ENCODE data around the gene ELF1. TPM values are rescaled to one million over a fixed set of nuclear protein-coding genes. Genes with fewer than 3 reads are reported as not detected.

The ELF1 gene
- total and polyA plus RNA-seq, 7 donors, result 7.3 to 28.6 (median 22.4) TPM

DNA sequence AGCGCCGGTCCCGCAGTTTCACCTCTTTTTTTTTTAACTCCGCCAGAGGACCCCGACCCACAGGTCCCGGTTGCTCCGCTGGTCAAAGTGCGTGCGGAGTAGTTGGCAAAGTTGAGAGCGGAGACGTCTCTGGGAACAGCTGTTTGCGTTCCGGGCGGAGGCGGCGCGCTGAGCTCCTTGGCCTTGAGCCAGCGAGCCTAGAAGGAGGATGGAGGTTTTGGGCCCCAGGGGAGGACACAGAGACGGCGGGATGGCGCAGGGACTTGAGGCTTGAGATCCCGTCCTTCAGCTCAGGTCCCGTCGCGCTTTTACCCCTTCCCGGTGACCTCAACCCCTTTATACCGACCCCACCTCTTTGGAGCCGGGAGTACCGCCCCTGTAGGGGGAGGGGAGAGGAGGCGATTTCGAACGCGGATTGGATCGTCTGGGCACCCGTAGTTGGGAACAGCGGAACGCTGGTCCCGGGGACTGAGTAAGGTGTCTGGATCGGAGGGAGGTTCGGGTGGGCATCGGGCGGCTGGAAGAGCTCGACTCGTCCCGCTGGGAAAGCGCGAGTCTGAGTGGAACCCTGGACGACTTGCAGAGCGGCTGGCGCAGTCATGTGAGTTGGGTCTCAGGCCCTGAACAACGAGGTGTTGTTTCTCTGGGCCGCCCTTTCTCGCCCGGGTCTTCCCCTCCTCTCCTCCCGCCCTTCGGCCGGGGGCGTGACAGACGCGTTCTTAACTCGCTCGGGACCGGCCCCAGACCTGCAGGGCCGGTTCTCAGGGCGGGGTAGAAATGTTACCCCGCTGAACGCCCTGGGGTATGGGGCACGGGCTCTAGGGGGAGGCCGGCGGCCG is 42.2 kb upstream of the ELF1 start, which contains the start of gene WBP4:
Gene WBP4 (plus strand): TSS at position 435 of the 839 bp plus-strand sequence. CDS start 165 bp downstream, at position 600.
- peak within 1 kb of the TSS; percentile 88 for H3K4me3 ChIP-seq
- intact Hi-C loops (cut with DNase I), result loop anchor here (5.0 to 10.0 kb wide), 4 partner anchors 71 to 286 kb away; partner anchors contain the start of genes KBTBD6 (in 2 of the 2), KBTBD7 (in 1 of the 2) and MRPS31 (in 1 of the 2)
- TF ChIP-seq, protein P1, sequence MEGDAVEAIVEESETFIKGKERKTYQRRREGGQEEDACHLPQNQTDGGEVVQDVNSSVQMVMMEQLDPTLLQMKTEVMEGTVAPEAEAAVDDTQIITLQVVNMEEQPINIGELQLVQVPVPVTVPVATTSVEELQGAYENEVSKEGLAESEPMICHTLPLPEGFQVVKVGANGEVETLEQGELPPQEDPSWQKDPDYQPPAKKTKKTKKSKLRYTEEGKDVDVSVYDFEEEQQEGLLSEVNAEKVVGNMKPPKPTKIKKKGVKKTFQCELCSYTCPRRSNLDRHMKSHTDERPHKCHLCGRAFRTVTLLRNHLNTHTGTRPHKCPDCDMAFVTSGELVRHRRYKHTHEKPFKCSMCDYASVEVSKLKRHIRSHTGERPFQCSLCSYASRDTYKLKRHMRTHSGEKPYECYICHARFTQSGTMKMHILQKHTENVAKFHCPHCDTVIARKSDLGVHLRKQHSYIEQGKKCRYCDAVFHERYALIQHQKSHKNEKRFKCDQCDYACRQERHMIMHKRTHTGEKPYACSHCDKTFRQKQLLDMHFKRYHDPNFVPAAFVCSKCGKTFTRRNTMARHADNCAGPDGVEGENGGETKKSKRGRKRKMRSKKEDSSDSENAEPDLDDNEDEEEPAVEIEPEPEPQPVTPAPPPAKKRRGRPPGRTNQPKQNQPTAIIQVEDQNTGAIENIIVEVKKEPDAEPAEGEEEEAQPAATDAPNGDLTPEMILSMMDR (IDR thresholded peaks at IDR 0.05), result no peak
- 0 to 1% (median 0%) methylated on average over 65 to 71 of the region's 71 CpGs for WGBS, 3 donors
- H3K27ac ChIP-seq, result peak within 1 kb of the TSS; percentile 98
- H3K36me3 ChIP-seq (ENCODE audit: insufficient read depth in 1 of 2, low read depth in 1 of 2), result peaks cover 0 to 25% of the 10 kb centered on the region in 2 donors
- H3K9me3 ChIP-seq, result no peaks in the 10 kb centered on the region
- no peaks in the 10 kb centered on the region for H3K27me3 ChIP-seq (ENCODE audit: insufficient read depth in 3 of 3, low read length in 2 of 3)
- ATAC-seq (peak; percentile 81 to 85 (median 84)), DNase-seq (peak; percentile 95 to 97)
- peaks cover 64% of the 10 kb centered on the region for H3K4me1 ChIP-seq

DNA sequence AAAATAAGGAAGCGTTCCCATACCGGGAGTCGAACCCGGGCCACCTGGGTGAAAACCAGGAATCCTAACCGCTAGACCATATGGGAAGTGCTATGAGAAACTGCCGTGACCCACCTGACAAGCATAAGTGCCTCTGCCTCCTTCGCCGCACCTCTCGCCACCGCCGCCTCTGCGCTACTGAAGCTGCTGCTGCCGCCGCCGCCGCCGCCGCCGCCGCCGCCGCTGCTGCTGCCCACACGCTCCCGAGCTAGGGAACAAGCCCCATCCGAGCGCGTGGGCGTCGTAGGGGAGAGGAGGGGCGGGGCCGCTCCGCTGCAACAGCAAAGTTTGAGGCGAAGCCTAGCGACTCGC is 41.6 kb upstream of the ELF1 start:
- ATAC-seq (peak; percentile 56 to 68 (median 62)), DNase-seq (peak; percentile 86 to 90)
- Histone ChIP-seq H3K4me1 (peaks cover 67% of the 10 kb centered on the region), H3K9me3 (no peaks in the 10 kb centered on the region), H3K4me3 (peak overlapping the region; percentile 88), H3K27ac (peak overlapping the region; percentile 98), H3K36me3 (ENCODE audit: insufficient read depth in 1 of 2, low read depth in 1 of 2) (peaks cover 0 to 19% of the 10 kb centered on the region in 2 donors), H3K27me3 (ENCODE audit: insufficient read depth in 3 of 3, low read length in 2 of 3) (no peaks in the 10 kb centered on the region)
- intact Hi-C loops (cut with DNase I), result loop anchor here (5.0 to 10.0 kb wide), 4 partner anchors 72 to 286 kb away; partner anchors contain the start of genes KBTBD6 (in 2 of the 2), KBTBD7 (in 1 of the 2) and MRPS31 (in 1 of the 2)
- WGBS, 3 donors, result 0 to 1% (median 0%) methylated on average over 27 to 35 of the region's 35 CpGs
- TF ChIP-seq, protein P1 (IDR thresholded peaks at IDR 0.05), result no peak

DNA sequence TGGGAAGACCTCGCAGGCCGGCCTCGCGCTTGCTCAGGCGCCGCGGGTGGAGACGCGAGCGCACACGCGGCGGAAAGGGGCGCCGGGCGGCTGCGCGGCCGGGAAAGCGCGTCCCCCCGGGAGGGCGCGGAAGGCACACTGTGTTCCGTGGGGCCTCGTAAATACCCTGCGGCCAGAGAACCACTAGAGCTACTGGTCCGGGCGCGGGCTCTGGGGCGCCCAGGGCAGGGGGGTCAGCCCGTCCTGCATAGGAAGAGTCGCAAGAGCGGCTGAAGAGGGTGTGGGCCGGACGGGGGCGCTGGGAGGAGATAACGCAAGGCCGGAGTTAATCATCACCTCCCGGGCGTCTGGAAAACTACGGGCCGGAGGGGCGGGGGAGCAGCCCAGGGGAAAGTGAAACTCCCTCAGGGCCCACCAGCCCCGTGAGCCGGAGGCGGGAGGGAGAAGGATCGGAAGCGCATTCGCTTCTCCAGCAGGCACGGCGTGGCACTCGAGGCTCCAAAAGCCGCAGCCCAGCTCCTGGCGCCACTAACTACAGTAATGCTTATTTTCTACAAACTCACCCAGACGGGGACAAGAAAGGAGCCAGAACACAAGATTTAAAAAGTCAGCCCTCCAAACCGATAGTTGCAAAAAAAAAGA is 41.1 kb upstream of the ELF1 start:
- Histone ChIP-seq H3K27me3 (ENCODE audit: insufficient read depth in 3 of 3, low read length in 2 of 3) (no peaks in the 10 kb centered on the region), H3K36me3 (ENCODE audit: insufficient read depth in 1 of 2, low read depth in 1 of 2) (peaks cover 0 to 14% of the 10 kb centered on the region in 2 donors), H3K4me3 (peak overlapping the region; percentile 88), H3K27ac (peak overlapping the region; percentile 98), H3K4me1 (peaks cover 67% of the 10 kb centered on the region), H3K9me3 (no peaks in the 10 kb centered on the region)
- 0 to 1% (median 0%) methylated on average over 57 of the region's 57 CpGs for WGBS, 3 donors
- peak; percentile 71 to 76 (median 74) for ATAC-seq
- peak; percentile 94 to 96 for DNase-seq
- intact Hi-C loops (cut with DNase I), result loop anchor here (5.0 to 10.0 kb wide), 4 partner anchors 72 to 285 kb away; partner anchors contain the start of genes KBTBD6 (in 2 of the 2), KBTBD7 (in 1 of the 2) and MRPS31 (in 1 of the 2)
- TF ChIP-seq, protein P1 (IDR thresholded peaks at IDR 0.05), result peak; percentile 28

DNA sequence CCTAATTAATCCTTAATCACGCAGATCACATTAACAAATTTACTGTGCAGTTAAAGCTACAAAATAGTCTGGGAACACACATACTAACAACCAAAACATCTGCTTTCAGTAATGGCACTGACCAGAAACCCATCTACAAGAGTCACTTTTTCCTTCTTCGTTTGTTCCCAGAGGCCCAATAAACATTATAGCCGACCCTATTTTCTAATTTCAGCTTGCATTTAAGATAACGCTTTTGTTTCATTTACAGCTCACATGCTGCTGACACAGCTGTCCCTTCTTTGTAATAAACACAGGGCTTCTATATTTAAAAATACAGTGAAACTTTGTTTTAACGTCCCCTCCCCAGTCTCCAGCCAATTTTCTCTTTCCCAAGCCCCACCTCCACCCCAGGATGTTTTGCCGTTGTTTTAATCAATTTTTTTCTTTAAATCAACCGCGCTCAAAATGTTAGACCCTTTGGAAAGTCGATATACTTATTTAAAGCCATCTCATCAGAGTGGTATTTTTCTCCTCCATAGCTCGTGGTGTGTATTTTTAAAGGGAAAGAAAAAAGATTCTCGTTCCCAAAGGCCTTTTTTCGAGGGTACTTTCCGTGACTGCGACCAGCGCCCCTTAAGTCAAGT is 40.5 kb upstream of the ELF1 start:
- intact Hi-C loops (cut with DNase I), result loop anchor here (5.0 to 10.0 kb wide), 6 partner anchors 42 to 285 kb away; partner anchors contain the start of genes KBTBD6 (in 2 of the 2), ELF1 (in 1 of the 2), KBTBD7 (in 1 of the 2) and MRPS31 (in 1 of the 2)
- no peaks in the 10 kb centered on the region for H3K9me3 ChIP-seq
- H3K36me3 ChIP-seq (ENCODE audit: insufficient read depth in 1 of 2, low read depth in 1 of 2), result peaks cover 0 to 14% of the 10 kb centered on the region in 2 donors
- H3K27ac ChIP-seq, result peak overlapping the region; percentile 98
- no peak for ATAC-seq
- WGBS, 3 donors, result 0 to 1% (median 0%) methylated on average over 15 of the region's 15 CpGs
- H3K4me3 ChIP-seq, result peak overlapping the region; percentile 88
- H3K27me3 ChIP-seq (ENCODE audit: insufficient read depth in 3 of 3, low read length in 2 of 3), result no peaks in the 10 kb centered on the region
- TF ChIP-seq, protein P1 (IDR thresholded peaks at IDR 0.05), result no peak
- peaks cover 65% of the 10 kb centered on the region for H3K4me1 ChIP-seq
- DNase-seq, result no peak

Data from psoas muscle (tissue), 8 donors.